Muscle layer of duodenum (tissue), 2 donors: Measurements from ENCODE around the gene WDR27.
A peak's percentile ranks its signal among the peaks of the same experiment; 100 is the strongest.

Experiments
- H3K27ac ChIP-seq: one replicate; pipeline ENCODE4 v1.7.0; 2013; ENCODE audit warnings: mild to moderate bottlenecking, low read length
- H3K27me3 ChIP-seq: one replicate; pipeline ENCODE4 v1.7.0; 2013; ENCODE audit warnings: low read depth, mild to moderate bottlenecking, control low read depth, low read length
- H3K36me3 ChIP-seq, 2 donors: one replicate each; pipeline ENCODE4 v1.7.0; 2013; ENCODE audit warnings: low read length in 2 of 2, control low read depth in 1 of 2, mild to moderate bottlenecking in 1 of 2; ENCODE audit not compliant: insufficient read depth in 2 of 2, control insufficient read depth in 1 of 2
- H3K4me1 ChIP-seq, 2 donors: one replicate each; pipeline ENCODE4 v1.7.0; 2013; ENCODE audit warnings: low read length in 2 of 2, mild to moderate bottlenecking in 2 of 2, control low read depth in 1 of 2, moderate library complexity in 1 of 2; ENCODE audit not compliant: insufficient read depth in 2 of 2, control insufficient read depth in 1 of 2
- H3K4me3 ChIP-seq, 2 donors: one replicate each; pipeline ENCODE4 v1.7.0; 2013; ENCODE audit warnings: low read length in 2 of 2, low read depth in 1 of 2, mild to moderate bottlenecking in 1 of 2
- H3K9me3 ChIP-seq, 2 donors: one replicate each; pipeline ENCODE4 v1.7.0; 2013; ENCODE audit warnings: low read length in 2 of 2, control low read depth in 1 of 2, mild to moderate bottlenecking in 1 of 2; ENCODE audit not compliant: control insufficient read depth in 1 of 2
- donor health status: healthy.

Gene WDR27

GRCh38 chr6:169591616-169592015 is 110.2 kb downstream of the WDR27 start:
- no peaks in the 10 kb centered on the region for H3K27me3 ChIP-seq
- H3K9me3 ChIP-seq: no peaks in the 10 kb centered on the region
- H3K4me3 ChIP-seq: no peak overlapping the region
- no peak overlapping the region for H3K27ac ChIP-seq
- no peaks in the 10 kb centered on the region for H3K36me3 ChIP-seq
- peaks cover 7 to 12% of the 10 kb centered on the region in 2 donors for H3K4me1 ChIP-seq

- Histone ChIP-seq H3K27ac (no peak overlapping the region), H3K27me3 (no peaks in the 10 kb centered on the region), H3K36me3 (no peaks in the 10 kb centered on the region), H3K4me3 (no peak overlapping the region), H3K9me3 (no peaks in the 10 kb centered on the region), H3K4me1 (peaks cover 7 to 12% of the 10 kb centered on the region in 2 donors)
Measured at GRCh38 chr6:169590376-169590939, 111.4 kb downstream of the WDR27 start.

- peaks cover 7 to 12% of the 10 kb centered on the region in 2 donors for H3K4me1 ChIP-seq
- H3K4me3 ChIP-seq: no peak overlapping the region
- no peaks in the 10 kb centered on the region for H3K9me3 ChIP-seq
- no peaks in the 10 kb centered on the region for H3K36me3 ChIP-seq
- H3K27ac ChIP-seq: peak overlapping the region; percentile 57
- H3K27me3 ChIP-seq: no peaks in the 10 kb centered on the region
Measured at GRCh38 chr6:169589699-169590257, 112.1 kb downstream of the WDR27 start.

- Histone ChIP-seq H3K9me3 (no peaks in the 10 kb centered on the region), H3K27ac (peak overlapping the region; percentile 57), H3K4me1 (peaks cover 7 to 12% of the 10 kb centered on the region in 2 donors)
Measured at GRCh38 chr6:169589293-169589692, 112.5 kb downstream of the WDR27 start.

GRCh38 chr6:169587975-169588374 is 113.9 kb downstream of the WDR27 start:
- Histone ChIP-seq H3K27me3 (no peaks in the 10 kb centered on the region), H3K9me3 (no peaks in the 10 kb centered on the region), H3K4me3 (no peak overlapping the region), H3K4me1 (peaks cover 7 to 12% of the 10 kb centered on the region in 2 donors), H3K27ac (no peak overlapping the region), H3K36me3 (no peaks in the 10 kb centered on the region)

More at GRCh38 chr6:169589293-169589692, 112.5 kb downstream of the WDR27 start:
- Histone ChIP-seq H3K27me3 (no peaks in the 10 kb centered on the region), H3K36me3 (no peaks in the 10 kb centered on the region), H3K4me3 (no peak overlapping the region)

GRCh38 chr6:169583886-169584541 is 117.8 kb downstream of the WDR27 start:
- Histone ChIP-seq H3K9me3 (no peaks in the 10 kb centered on the region), H3K36me3 (peaks cover 0 to 18% of the 10 kb centered on the region in 2 donors), H3K27ac (no peak overlapping the region)

GRCh38 chr6:169579407-169580111 is 122.3 kb downstream of the WDR27 start:
- Histone ChIP-seq H3K9me3 (no peaks in the 10 kb centered on the region), H3K27ac (no peak overlapping the region), H3K36me3 (peaks cover 0 to 22% of the 10 kb centered on the region in 2 donors), H3K27me3 (no peaks in the 10 kb centered on the region), H3K4me1 (no peaks in the 10 kb centered on the region), H3K4me3 (no peak overlapping the region)

More at GRCh38 chr6:169583886-169584541, 117.8 kb downstream of the WDR27 start:
- H3K27me3 ChIP-seq: no peaks in the 10 kb centered on the region
- H3K4me1 ChIP-seq: peaks cover under 1 to 4% of the 10 kb centered on the region in 2 donors
- H3K4me3 ChIP-seq: no peak overlapping the region

- Histone ChIP-seq H3K4me1 (no peaks in the 10 kb centered on the region), H3K27ac (no peak overlapping the region), H3K4me3 (peak overlapping the region in 1 of 2 donors; percentile 43)
Measured at GRCh38 chr6:169577974-169578373, 123.9 kb downstream of the WDR27 start.

GRCh38 chr6:169577236-169577635 is 124.6 kb downstream of the WDR27 start:
- peaks cover 0 to 15% of the 10 kb centered on the region in 2 donors for H3K36me3 ChIP-seq
- H3K4me3 ChIP-seq: peak overlapping the region in 1 of 2 donors; percentile 43
- no peak overlapping the region for H3K27ac ChIP-seq
- no peaks in the 10 kb centered on the region for H3K27me3 ChIP-seq
- no peaks in the 10 kb centered on the region for H3K9me3 ChIP-seq
- no peaks in the 10 kb centered on the region for H3K4me1 ChIP-seq

More at GRCh38 chr6:169577974-169578373, 123.9 kb downstream of the WDR27 start:
- H3K9me3 ChIP-seq: no peaks in the 10 kb centered on the region
- H3K36me3 ChIP-seq: peaks cover 0 to 22% of the 10 kb centered on the region in 2 donors
- no peaks in the 10 kb centered on the region for H3K27me3 ChIP-seq

- peaks cover 0 to 8% of the 10 kb centered on the region in 2 donors for H3K36me3 ChIP-seq
- H3K4me1 ChIP-seq: no peaks in the 10 kb centered on the region
- H3K4me3 ChIP-seq: no peak overlapping the region
- no peaks in the 10 kb centered on the region for H3K9me3 ChIP-seq
- H3K27ac ChIP-seq: no peak overlapping the region
- H3K27me3 ChIP-seq: no peaks in the 10 kb centered on the region
Measured at GRCh38 chr6:169575821-169576220, 126.0 kb downstream of the WDR27 start.

GRCh38 chr6:169575365-169575764 is 126.5 kb downstream of the WDR27 start:
- Histone ChIP-seq H3K27ac (no peak overlapping the region), H3K27me3 (no peaks in the 10 kb centered on the region), H3K4me1 (no peaks in the 10 kb centered on the region), H3K36me3 (peaks cover 0 to 8% of the 10 kb centered on the region in 2 donors), H3K4me3 (no peak overlapping the region), H3K9me3 (no peaks in the 10 kb centered on the region)
